ENCODE data around the gene TTC3.

TTC3 gene

DNA sequence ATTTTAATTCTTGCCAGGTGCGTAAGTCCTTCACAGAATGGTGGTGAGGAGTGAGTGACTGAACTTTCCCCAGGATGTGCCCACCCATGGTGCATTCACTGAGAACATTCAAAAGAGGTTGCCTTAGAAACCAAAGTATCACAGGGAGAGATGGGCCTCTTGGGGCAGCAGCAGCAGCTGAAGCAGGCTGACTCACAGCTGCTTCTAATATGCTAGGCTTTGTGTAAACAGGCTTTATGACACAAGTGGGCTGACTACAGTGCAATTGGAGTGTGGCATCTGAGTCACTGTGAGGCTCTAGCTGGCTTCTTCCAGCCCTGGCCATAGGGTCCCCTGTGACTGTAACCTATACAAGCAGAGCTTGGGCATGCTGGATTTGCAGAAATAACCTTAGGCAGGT lies 12.8 kb upstream of the TTC3 start:
- no peak for DNase-seq

DNA sequence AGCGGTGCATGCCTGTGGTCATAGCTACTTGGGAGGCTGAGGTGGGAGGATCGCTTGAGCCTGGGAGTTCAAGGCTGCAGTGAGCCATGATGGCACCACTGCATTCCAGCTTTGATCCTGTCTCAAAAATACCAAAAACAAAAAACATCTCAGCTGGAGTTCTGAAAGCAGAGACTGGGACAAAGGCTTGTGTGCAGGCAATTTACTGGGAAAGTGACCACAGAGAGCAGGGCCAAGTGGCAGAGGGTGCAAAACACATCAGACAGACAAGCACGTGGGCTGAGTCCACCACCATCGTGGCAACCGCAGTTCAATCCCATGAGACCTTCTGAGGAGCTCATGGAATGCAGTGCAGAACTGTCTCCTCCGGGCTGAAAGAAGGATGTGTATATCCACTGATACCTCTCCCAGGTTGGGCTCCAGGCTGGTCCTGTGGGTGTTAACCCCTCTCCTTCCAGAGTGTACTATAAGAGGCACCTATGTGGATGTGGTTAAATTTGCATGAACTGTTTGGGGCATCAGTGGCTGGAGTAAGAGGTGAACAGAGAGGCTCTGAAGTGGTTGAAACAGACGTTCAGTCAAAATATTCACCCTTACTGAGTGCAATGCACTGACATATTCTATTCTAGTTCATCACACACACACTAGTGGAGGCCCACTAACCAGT lies 11.0 kb upstream of the TTC3 start:
- DNase-seq = no peak

DNA sequence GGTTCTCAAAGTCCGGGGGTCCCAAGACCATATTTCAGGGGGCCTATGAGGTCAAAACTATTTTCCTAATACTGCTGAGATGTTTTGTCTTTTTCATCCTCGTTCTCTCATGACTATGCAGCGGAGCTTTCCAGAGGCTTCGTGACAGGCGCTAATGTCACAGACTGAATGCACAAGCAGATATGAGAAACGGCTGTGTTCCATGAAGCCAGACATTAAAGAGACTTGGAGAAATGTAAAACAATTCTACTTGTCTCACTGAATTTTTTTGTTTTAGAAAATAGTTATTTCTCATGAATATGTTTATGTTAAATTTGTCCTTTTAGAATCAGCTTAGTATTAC lies 10.5 kb upstream of the TTC3 start:
- DNase-seq = no peak

DNA sequence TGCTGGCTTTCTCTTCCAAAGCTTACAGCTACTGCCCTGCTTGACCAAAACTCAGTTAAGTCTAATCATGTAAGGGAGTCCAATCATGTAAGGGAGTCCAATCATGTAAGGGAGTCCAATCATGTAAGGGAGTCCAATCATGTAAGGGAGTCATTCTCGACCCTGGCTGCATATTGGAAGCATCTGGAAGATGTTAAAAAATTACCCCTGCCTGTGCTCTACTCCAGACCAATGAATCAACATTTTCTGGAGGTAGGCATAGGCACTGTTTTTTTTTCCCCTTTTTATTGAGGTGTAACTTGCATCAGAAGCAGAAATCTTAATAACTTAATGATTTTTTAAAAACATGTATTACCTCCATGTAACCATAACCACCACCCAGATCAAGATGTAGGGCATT lies 9.6 kb upstream of the TTC3 start:
- DNase-seq = no peak

DNA sequence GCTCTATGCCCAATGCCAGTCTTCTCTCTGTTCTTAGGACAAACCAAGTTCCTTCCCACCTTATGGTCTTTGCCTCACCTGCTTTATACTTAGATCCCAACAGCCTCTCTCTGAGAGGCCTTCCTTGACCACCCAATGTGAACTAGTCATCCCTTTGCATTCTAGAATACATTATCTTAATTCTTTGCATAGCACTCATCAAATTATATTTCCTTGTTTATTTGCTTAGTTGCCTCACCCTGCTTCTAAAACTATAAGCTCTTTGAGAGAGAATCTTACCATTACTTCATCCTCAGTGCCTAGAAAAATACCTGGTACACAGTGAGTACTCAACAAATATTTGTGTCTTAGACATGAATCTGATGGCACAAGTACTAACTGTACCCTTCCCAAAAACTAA lies 8.2 kb upstream of the TTC3 start:
- no peak for DNase-seq

DNA sequence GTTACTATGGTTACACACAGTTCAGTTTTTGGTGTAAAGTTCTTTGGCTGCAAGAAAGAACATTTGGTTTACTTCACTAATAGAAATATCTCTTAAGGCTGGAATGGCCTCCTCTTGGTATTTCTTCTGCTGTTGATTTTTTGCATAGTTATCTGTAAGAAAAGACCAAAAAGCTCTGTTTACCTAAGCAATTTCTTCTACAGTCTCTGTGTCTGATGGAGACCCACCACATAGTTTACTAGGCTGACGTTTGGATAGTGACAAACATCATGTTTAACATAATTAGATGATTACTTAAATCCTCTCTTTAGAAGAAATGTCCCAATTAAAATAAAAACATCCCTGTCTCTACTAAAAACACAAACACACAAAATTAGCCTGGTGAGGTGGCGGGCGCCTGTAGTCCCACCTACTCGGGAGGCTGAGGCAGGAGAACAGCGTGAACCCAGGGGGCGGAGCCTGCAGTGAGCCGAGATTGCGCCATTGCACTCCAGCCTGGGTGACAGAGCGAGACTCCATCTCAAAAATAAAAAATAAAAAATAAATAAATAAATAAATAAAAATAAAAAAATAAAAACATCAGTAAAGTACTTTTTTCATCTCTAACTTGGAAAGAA lies 7.4 kb upstream of the TTC3 start:
- no peak for DNase-seq

DNA sequence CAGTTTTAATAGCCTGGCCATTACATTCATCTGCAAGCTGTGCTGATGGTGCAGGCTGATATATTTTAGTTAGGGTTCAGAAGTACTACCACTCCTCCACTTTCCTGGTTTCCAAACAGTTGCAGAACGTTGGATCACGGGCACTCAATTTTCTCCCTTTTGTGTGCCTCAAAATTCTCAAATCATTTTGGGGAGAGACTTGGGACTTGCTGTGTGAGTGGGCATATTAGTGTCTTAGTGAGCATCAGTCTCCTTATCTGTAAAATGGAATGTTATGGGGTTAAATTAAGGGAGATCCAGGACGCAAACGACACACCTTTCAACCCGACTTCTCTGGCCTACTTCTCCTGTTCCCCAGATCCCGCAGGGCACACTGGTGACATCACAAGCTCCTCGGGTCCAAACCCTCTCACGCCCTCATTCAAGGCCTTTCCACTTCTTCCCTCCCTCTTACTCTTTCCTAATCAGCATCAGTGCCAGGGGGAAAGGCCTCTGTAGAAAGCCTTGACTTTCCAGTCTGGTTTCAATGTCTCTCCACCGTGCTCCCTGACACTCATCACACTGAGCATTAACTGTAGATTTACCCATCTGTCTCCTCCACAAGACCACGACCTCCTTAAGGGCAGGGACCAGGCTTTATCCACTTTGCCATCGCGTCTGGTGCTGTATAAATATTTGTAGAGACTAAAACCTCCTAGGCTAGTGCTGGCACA lies 1.3 kb upstream of the TTC3 start:
- DNase-seq = peak; percentile 38

DNA sequence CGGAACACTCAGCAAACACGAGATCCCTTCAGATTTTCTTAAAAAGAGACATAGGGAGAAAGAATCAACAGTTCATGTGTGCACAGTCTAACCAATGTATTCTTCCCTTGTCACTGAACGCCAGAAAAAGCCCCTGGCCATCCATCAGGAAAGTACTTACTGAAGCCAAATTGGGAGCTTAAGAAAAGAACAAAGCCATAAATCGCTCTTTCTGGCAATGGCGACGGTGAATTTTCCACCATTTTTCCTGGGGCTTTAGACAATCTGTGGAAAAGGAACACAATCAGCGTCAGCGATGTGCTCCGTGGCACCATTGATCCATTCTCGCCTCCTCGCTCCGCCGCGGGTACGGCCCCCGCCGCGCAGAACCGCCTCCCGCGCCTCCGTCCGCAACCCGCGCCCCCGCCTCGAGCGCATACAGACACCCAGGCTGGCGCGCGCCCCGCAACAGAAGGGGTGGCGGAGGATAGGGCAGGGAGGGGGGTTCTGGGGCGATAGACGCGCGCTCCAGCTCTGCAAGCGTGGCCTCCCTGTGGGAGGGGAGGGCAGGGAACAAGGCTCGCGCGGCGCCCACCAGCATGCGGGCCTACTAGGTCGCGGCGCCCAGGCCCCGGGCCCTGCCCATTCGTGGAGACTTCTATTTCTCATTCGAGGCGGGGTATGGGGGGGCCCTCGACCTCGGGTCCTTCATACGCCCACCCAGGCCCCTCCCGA lies 623 bp upstream of the TTC3 start:
- peak; percentile 92 for DNase-seq

DNA sequence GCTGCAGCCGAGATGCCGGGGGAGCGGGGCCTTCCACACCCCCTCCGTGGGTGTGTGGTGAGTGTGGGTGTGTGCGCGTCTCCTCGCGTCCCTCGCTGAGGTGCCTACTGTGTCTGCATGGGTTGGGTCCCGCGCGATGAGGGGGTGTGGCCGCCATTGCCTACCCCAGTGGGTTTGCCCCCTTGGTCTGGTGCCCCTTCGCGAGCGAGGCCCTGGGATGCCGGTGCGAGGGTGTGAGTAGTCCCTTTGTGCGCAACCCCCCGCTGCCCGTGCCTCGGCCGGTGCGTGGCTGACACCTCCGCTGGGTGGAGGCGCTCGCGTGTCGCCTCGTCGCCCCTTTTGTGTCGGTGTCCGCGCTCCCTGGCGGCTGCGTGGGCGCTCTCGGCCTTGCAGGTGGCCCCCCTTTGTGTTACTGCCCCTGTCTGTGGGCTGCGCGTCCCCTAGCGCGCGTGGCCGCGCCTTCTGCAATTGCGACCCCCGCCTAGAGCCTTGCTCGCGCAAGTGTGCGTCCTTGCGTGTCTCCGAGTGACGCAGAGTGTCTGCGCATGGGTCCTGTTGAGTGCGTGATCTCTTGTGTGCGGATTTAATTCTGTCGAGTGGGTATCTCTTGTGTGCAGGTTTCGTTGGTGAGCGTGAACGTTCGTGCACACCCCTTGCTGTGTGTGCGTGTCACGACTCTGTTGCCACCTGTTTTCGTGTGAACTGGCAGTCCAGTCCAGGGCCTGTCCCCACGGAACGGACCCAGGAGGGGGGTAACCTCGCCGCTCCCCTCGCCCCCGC lies 553 bp downstream of the TTC3 start:
- DNase-seq = peak; percentile 60

DNA sequence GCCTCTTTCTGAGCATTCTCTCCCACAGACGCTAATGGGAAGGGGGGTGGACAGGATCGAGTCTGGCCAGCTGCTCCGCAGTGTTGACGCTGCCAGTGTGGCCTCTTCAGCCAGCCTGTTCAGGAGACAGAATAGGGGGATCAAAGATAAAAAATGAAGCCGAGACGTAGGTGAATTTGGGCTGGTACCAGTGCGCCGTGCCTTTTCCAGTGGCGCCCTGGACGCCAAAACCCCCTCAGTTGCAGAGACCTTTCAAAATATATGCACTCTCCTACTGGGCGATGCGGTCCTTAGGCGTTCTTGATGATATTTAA lies 1.1 kb downstream of the TTC3 start:
- DNase-seq = no peak

DNA sequence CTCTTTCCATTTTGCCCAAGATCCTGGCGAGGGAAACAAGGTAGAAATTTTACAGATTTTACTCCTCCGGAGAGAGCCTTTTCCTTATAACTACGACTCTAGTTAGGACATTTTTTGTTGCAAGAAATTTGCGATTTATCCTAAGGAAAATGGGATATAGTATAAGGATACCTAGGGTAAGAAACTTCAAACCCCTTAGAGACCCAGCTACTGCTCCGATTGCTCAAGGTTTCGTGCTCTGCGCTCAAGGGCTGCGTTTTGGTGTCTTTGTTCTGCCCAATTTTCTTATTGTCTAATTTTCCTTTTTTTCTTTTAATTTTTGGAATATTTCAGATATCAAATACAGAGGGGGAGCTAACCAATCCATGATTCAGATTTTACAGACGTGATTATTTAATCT lies 1.5 kb downstream of the TTC3 start:
- no peak for DNase-seq

DNA sequence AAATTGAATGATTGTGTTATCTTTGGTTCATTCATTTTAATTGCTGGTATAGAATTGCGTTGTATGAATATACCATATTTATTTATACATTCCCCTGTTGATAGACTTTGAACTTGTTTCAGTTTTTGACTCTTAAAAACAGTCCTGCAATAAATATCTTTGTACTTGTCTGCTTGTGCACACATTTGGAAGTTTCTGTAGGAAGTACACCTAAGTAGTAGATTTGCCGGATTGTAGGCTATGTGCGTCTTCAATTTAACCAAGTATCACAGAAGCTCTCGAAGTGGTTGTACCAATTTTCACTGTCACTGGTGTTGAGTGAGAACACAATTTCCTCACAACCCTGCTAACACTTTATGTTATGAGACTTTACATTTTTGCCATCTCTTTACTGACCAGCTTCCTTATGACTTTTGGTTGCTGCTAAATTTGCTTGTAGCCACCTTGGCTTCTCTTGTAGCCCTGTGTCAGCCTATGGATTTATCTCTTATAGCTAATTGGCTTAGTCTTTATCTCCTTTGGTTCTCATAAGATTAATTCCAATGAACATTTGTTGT lies 2.2 kb downstream of the TTC3 start:
- DNase-seq = no peak

DNA sequence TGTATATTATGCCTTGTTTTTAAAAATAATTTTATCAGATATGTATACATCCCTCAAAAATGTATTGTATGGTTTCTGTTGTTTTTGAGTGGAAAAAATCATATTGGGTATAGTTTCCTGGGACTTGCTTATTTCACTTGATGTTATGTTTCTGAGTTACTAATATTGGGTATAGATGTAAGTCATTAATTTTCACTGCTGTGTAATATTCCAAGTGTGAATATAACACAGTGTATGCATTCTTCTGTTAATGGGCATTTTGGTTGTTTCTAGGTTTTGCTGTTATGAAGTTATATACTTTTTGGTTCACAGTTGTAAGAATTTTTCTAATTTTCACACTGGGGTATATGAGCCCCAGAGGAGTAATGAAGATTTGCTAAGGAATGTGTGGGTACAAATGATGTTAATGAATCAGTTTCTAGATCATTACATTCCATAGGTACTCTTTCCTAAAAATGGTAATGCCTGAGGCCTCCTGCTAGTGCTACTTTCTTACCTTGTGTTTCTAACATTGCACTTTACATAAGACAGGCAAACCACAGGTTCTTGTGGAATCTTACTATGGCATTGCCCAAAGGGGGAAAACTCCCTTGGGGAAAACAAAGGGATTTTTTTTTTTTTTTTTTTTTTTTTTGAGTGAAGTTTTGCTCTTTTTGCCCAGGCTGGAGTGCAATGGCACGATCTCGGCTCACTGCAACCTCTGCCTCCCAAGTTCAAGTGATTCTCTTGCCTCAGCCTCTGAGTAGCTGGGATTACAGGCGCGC lies 3.2 kb downstream of the TTC3 start:
- DNase-seq = no peak

DNA sequence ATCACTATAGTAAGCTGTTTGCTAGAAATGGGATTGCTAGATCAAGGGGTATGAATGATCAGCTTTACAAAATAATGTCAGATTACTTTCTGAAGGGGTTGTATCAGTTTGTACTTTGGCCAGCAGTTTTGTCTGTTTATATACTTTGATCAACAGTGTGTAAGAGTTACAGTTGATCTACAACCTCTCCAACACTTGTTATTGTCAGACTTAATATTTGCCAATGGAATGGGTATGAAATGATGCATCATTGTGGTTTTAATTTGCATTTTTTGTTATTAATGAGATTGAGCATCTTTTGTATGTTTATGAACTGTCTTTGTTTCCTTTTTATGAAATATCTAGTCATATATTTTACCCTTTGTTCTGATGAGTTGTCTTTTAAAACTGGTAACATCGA lies 4.3 kb downstream of the TTC3 start:
- DNase-seq = no peak

DNA sequence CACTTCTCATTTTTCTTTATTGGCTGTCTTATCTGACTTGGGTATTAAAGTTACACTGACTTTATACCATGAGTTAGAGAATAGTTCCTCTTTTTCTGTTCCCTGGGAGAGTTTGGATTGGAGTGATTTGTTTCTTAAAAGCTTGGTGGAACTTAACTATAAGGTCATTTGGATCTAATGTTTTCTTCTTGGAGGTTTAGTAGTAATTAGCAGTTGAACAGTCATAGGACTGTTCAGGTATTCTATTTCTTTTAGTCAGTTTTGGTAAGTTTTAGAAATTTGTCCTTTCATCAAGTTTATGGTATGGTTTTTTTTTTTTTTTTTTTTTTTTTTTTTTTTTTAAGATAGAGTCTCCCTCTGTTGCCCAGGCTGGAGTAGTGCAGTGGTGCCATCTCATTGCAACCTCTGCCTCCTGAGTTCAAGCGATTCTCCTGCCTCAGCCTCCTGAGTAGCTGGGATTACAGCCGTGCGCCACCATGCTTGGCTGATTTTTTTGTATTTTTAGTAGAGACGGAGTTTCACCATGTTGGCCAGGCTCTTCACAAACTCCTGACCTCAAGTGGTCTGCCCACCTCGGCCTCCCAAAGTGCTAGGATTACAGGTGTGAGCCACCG lies 6.3 kb downstream of the TTC3 start:
- DNase-seq = no peak

DNA sequence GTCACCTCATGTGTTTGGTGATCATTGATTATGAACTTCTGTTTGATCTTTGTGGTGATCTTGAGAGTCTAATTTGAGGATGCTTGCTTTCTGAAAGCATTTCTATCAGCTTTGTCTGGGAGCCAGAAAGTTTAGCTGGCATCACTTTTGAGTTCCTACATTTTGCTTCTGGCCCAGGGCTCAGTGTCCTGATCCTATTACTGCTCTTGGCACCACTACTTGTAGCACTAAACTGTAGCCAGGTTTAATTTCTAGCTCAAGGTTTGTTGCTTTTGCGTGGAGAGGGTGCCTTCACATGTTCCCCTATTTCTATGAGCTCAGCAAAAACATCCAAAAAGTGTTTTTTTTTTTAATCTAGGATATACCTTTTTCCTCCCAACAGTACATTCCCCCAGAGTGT lies 9.3 kb downstream of the TTC3 start:
- no peak for DNase-seq

DNA sequence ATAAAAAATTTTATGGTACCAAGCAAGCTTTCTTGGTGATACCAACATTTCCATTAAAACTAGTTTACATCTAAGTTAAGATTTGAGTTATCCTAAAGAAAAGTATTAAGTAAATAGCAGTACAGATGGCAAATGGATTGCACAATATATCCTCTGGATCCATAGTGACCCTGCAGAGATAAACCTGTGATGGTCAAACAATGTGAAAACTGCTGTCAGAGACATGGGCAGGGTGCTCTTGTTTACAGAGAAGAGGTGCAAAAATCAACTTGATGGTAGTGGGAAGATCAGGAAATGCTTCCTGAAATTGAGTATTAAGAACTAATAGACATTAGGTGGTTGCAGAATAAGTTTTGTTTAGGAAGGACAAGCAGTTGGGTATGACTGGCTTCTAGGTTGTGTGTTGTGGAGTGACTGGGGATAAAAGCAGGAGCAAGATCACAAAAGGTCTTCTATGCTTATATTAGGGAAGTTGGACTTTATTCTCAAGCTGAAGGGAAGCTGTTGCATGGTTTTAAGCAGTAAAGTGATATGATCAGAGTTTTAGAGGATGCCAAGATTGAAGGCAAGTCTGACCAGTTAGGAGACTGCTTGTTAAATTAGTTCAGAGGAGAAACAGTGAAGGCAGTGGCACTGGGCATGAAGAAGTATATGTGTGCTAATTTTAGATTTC lies 9.9 kb downstream of the TTC3 start:
- DNase-seq = no peak

DNA sequence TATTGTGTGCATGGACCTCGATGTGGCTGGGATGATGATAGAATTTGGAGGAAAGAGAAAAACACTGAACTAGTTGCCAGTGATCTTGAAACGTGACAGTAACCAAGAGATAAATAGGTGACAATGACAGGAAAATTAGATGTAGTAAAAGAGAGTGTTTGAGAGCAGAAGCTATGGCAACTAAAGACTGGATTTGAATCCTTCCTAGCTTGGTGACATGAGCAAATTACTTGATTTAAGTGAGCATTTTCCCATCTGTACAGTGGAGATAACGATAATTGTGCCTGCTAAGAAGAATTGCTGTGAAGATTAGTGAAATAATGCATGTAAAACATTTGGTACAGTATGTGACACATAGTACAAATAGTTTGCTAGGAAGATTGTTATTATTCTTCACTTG lies 12.7 kb downstream of the TTC3 start:
- DNase-seq = no peak

DNA sequence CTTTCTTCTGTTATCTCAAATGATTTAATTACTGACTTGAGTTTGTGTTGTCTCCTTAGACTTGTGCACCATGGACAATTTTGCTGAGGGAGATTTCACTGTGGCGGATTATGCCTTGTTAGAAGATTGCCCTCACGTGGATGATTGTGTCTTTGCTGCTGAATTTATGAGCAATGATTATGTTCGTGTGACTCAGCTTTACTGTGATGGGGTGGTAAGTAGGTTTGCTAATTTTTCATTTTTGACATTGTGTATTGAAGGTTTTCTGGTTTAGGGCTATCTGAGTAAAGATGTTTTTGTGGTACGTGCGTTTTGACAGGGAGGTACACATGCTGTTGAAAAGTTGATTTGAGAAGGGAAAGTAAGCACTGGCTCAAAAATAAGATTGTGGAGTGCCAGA lies 14.1 kb downstream of the TTC3 start:
- peak; percentile 40 for DNase-seq

DNA sequence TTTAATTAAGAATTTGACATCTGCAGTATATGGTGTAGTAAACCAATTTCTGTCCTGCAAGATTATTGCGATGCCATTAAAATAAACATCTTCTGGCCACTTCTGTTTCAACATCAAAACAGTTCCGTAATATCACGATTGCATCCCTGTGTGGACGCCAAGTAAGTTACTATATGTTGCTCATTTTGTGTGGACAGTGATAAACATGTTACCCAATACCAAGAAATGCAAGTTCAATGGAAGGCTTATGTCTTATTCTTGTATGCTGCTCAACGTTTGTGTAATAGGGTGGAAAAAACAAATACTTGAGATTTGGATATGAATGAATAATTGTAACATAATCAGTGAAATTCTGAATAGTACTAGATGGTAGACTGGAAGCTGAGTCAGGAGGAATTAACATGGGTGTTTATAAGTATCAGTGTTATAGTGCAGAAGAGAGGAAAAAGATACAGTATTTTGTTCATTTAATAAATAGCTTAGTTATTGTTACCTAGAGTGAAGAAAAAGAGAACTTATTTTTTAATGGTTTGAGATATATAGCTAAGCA lies 15.2 kb downstream of the TTC3 start:
- DNase-seq = no peak

DNA sequence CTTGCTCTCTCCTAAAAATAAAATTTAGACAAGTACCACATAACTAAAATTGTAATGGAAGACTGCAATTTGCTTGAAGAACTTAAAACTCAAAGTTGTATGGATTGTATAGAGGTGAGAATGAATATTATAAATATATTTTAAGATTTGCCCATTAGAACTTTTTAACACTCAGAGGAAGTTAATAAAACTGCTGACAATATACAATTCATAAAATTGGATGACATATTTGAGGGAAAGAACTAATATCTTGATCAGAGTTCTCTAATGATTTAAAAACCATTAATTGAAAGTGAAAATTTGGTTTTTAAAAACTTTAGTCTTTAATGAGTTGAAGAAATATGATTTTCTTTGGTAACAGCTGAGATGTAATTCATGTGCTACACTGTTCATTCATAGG lies 20.9 kb downstream of the TTC3 start:
- no peak for DNase-seq

Measured in midbrain (tissue), 1 donor.